SK-N-SH (cell line): ENCODE measurements around the gene DGKI. TPM values are rescaled to one million over a fixed set of nuclear protein-coding genes. Genes with fewer than 3 reads are reported as not detected.

Experiments
- CTCF ChIA-PET: fragments of 300-600, 350-600 bp; formaldehyde crosslinking; extraction: SDS; loops from one replicate; lab custom pipeline; 2021; lab: Yijun Ruan, JAX
- POLR2A ChIA-PET: fragments of 350-600 bp; sonication (Branson Sonifier 250); formaldehyde crosslinking; extraction: SDS; loops from one replicate; lab custom pipeline; 2020; ENCODE audit warnings: antibody characterized with exemption, inconsistent platforms; lab: Yijun Ruan, JAX
- DNase-seq: peaks from one replicate; pipeline ENCODE4 v3.0.0; 2012
- H2AFZ ChIP-seq: fragments of 200-600 bp; sonication (generic); 2 replicates; pipeline ENCODE4 v1.8.1; 2016; ENCODE audit warnings: antibody characterized with exemption, mild to moderate bottlenecking, low read depth
- H3F3A ChIP-seq: fragments of 200-600 bp; sonication (generic); replicated peaks from 2 replicates; pipeline ENCODE3; 2016; ENCODE audit warnings: antibody characterized with exemption, mild to moderate bottlenecking; ENCODE audit not compliant: insufficient read depth
- H3K27ac ChIP-seq, 2 experiments: fragments of 200-500 bp in 1 of 2; fragments of 200-600 bp in 1 of 2; sonication (Bioruptor generic) in 1 of 2; sonication (generic), shearing (Covaris generic) in 1 of 2; 2 replicates each; pipeline versions ENCODE4 v1.5.1 to v1.6.1; 2014 to 2016; ENCODE audit warnings: low read depth in 2 of 2, inconsistent platforms in 1 of 2, low read length in 1 of 2, mild to moderate bottlenecking in 1 of 2, mixed read lengths in 1 of 2
- H3K27me3 ChIP-seq: fragments of 200-600 bp; sonication (generic), shearing (Covaris generic); 2 replicates; pipeline ENCODE4 v1.6.1; 2016; ENCODE audit warnings: mixed run types; ENCODE audit not compliant: insufficient read depth
- H3K36me3 ChIP-seq, 2 experiments: fragments of 200-500 bp in 1 of 2; fragments of 200-600 bp in 1 of 2; sonication (Bioruptor generic) in 1 of 2; sonication (generic) in 1 of 2; replicated peaks in 1 of 2; 2 replicates each; pipeline versions ENCODE3 to v1.5.1; 2014 to 2016; ENCODE audit warnings: low read length in 1 of 2, mild to moderate bottlenecking in 1 of 2; ENCODE audit not compliant: insufficient read depth in 2 of 2, control insufficient read depth in 1 of 2
- H3K4me1 ChIP-seq, 2 experiments: fragments of 200-500 bp in 1 of 2; fragments of 200-600 bp in 1 of 2; sonication (Bioruptor generic) in 1 of 2; sonication (generic), shearing (Covaris generic) in 1 of 2; 2 replicates each; pipeline versions ENCODE4 v1.5.1 to v1.6.1; 2014 to 2016; ENCODE audit warnings: low read depth in 1 of 2, low read length in 1 of 2, mixed run types in 1 of 2; ENCODE audit not compliant: insufficient read depth in 2 of 2, control insufficient read depth in 1 of 2
- H3K4me2 ChIP-seq: fragments of 200-600 bp; sonication (generic), shearing (Covaris generic); 2 replicates; pipeline ENCODE4 v1.6.1; 2017; ENCODE audit warnings: mixed run types
- H3K4me3 ChIP-seq, 2 experiments: fragments of 200-500 bp in 1 of 2; fragments of 200-600 bp in 1 of 2; sonication (Bioruptor generic) in 1 of 2; sonication (generic), shearing (Covaris generic) in 1 of 2; 2 replicates each; pipeline versions ENCODE4 v1.5.1 to v1.8.1; 2014 to 2016; ENCODE audit warnings: low read depth in 2 of 2, inconsistent platforms in 1 of 2, low read length in 1 of 2, mild to moderate bottlenecking in 1 of 2, mixed read lengths in 1 of 2, moderate library complexity in 1 of 2
- H3K79me2 ChIP-seq: fragments of 200-600 bp; sonication (generic); 2 replicates; pipeline ENCODE4 v1.8.1; 2017; ENCODE audit warnings: mild to moderate bottlenecking; ENCODE audit not compliant: insufficient read depth
- H3K9ac ChIP-seq: fragments of 200-600 bp; sonication (generic); 2 replicates; pipeline ENCODE4 v1.6.1; 2017; ENCODE audit warnings: mixed run types
- H3K9me2 ChIP-seq: fragments of 200-600 bp; sonication (generic); 2 replicates; pipeline ENCODE4 v1.6.1; 2017; ENCODE audit warnings: mixed run types
- H3K9me3 ChIP-seq: fragments of 200-600 bp; sonication (generic); 2 replicates; pipeline ENCODE4 v1.6.1; 2017; ENCODE audit warnings: mixed run types, mild to moderate bottlenecking, moderate library complexity
- H4K20me1 ChIP-seq: fragments of 200-600 bp; sonication (generic); 2 replicates; pipeline ENCODE4 v1.6.1; 2017; ENCODE audit warnings: mild to moderate bottlenecking, mixed run types; ENCODE audit not compliant: insufficient read depth
- FOXJ3 ChIP-seq: sonication (generic); formaldehyde crosslinking; IDR thresholded peaks from 2 replicates; pipeline ENCODE4 v1.5.1; 2020; ENCODE audit warnings: mild to moderate bottlenecking, missing genetic modification reagents
- IRF3 ChIP-seq: fragments of 150-350 bp; IDR thresholded peaks from 2 replicates; pipeline ENCODE4 v1.6.1; 2016; ENCODE audit warnings: mild to moderate bottlenecking, low read depth, low read length
- REST ChIP-seq: IDR thresholded peaks from 2 replicates; pipeline ENCODE4 v1.6.1; 2012; ENCODE audit warnings: mild to moderate bottlenecking, low read depth, low read length, moderate library complexity
- TEAD4 ChIP-seq: IDR thresholded peaks from 2 replicates; pipeline ENCODE4 v1.4.0; 2012; ENCODE audit warnings: mild to moderate bottlenecking, borderline replicate concordance; ENCODE audit not compliant: insufficient read depth
- USF1 ChIP-seq: IDR thresholded peaks from 2 replicates; pipeline ENCODE4 v1.4.0; 2012; ENCODE audit warnings: low read depth, borderline replicate concordance
- WGBS: methylation state at CpG from one replicate; pipeline ENCODE4 v1.1.6; 2017; ENCODE audit warnings: low lambda C conversion rate; 5-methylcytosine and 5-hydroxymethylcytosine counted together
- polyA plus RNA-seq, 3 experiments: library from polyadenylated mRNA; depleted of rRNA; stranded (reverse); fragments of >200 nt; gene quantifications; 2 replicates each; pipeline ENCODE4 v1.2.3, GENCODE V29; 2012

The DGKI gene
- polyA plus RNA-seq, 1 of the 3 experiments (the other 2 are of a cell fraction) = 1.3 TPM

- Histone ChIP-seq H3K4me2 (no peak overlapping the region), H3F3A (peaks cover 15% of the 10 kb centered on the region), H3K4me3 (no peak overlapping the region), H3K27me3 (no peaks in the 10 kb centered on the region), H3K9me2 (no peaks in the 10 kb centered on the region), H3K79me2 (no peaks in the 10 kb centered on the region), H3K27ac (peak overlapping the region in 1 of 2 experiments; percentile 66; a peak in 2 of 4 replicates), H3K4me1 (peaks cover 20 to 26% of the 10 kb centered on the region in 2 experiments; a peak in 3 of 4 replicates), H3K9me3 (no peaks in the 10 kb centered on the region)
- WGBS = 70% methylated on average over 3 of the region's 3 CpGs
- DNase-seq = no peak
- CTCF ChIA-PET = no interaction called here
- TF ChIP-seq USF1 (no peak), TEAD4 (no peak)
- TF ChIP-seq, all 33 proteins: peak for 0
- Histone ChIP-seq H4K20me1 (no peaks in the 10 kb centered on the region), H3K9ac (no peak overlapping the region), H3K36me3 (no peaks in the 10 kb centered on the region), H2AFZ (no peak overlapping the region)
- POLR2A ChIA-PET = no interaction called here
Measured at GRCh38 chr7:137753575-137753947, 93.2 kb downstream of the DGKI start.

- Histone ChIP-seq H3K27me3 (no peaks in the 10 kb centered on the region), H3K36me3 (no peaks in the 10 kb centered on the region), H3K4me2 (no peak overlapping the region), H3K27ac (peak overlapping the region in 1 of 2 experiments; percentile 66; a peak in 2 of 4 replicates), H3K79me2 (no peaks in the 10 kb centered on the region), H3K4me3 (no peak overlapping the region), H3K9me2 (no peaks in the 10 kb centered on the region), H2AFZ (no peak overlapping the region), H3K9ac (no peak overlapping the region), H4K20me1 (no peaks in the 10 kb centered on the region), H3K9me3 (no peaks in the 10 kb centered on the region), H3K4me1 (peaks cover 20 to 26% of the 10 kb centered on the region in 2 experiments; a peak in 3 of 4 replicates), H3F3A (peaks cover 15% of the 10 kb centered on the region)
- POLR2A ChIA-PET = no interaction called here
- 71% methylated on average over 4 of the region's 4 CpGs for WGBS
- CTCF ChIA-PET = no interaction called here
- no peak for DNase-seq
- TF ChIP-seq FOXJ3 (CRISPR knock-in tag) (no peak), IRF3 (no peak), REST (no peak)
Measured at GRCh38 chr7:137753067-137753466, 93.7 kb downstream of the DGKI start.
